Adrenal gland (tissue), 12 donors: ENCODE data around the gene ROBO2. TPM values are rescaled to one million over a fixed set of nuclear protein-coding genes. Genes with fewer than 3 reads are reported as not detected.

Experiments used
- DNase-seq, 7 donors: peaks; one replicate each; pipeline ENCODE4 v3.0.0-alpha.2; 2019 to 2020
- H3K27ac ChIP-seq, 5 donors: fragments of 200-600 bp; sonication (generic) in 4 of 5; 1 replicate in 3 of 5; 2 replicates in 2 of 5; pipeline versions ENCODE4 v1.5.1 to v1.8.0; 2016 to 2020; ENCODE audit warnings: mild to moderate bottlenecking in 1 of 5
- H3K27me3 ChIP-seq: fragments of 200-600 bp; 2 replicates; pipeline ENCODE4 v1.8.0; 2021
- H3K36me3 ChIP-seq, 2 donors: fragments of 200-600 bp; replicated peaks in 1 of 2; 1 replicate in 1 of 2; 2 replicates in 1 of 2; pipeline versions ENCODE4 v1.5.1 to v1.8.0; 2018 to 2022
- H3K4me1 ChIP-seq, 2 donors: fragments of 200-600 bp; replicated peaks in 1 of 2; 1 replicate in 1 of 2; 2 replicates in 1 of 2; pipeline versions ENCODE4 v1.5.1 to v1.8.0; 2018 to 2021
- H3K4me3 ChIP-seq, 4 donors: fragments of 200-600 bp; sonication (generic) in 3 of 4; one replicate each; pipeline ENCODE4 v1.5.1; 2016 to 2018
- H3K9me3 ChIP-seq, 3 donors: fragments of 200-600 bp; sonication (generic) in 1 of 3; replicated peaks in 1 of 3; 1 replicate in 2 of 3; 2 replicates in 1 of 3; pipeline versions ENCODE4 v1.5.1 to v1.8.0; 2016 to 2021
- POLR2A ChIP-seq, 2 donors: fragments of 450-650 bp; IDR thresholded peaks; one replicate each; pipeline ENCODE4 v1.6.1; 2017; ENCODE audit warnings: antibody characterized with exemption in 2 of 2, mild to moderate bottlenecking in 2 of 2, moderate library complexity in 1 of 2
- WGBS, 4 donors: extraction: QIAGEN DNeasy Blood & Tissue Kit in 2 of 4; methylation state at CpG; one replicate each; pipeline versions ENCODE4 v1.1.5 to v1.1.7; 2013 to 2017; 5-methylcytosine and 5-hydroxymethylcytosine counted together
- intact Hi-C, 2 donors: fragments of 100-400 bp; cut with DNase I; formaldehyde crosslinking; loops; one replicate each; pipeline versions ENCODE4 v1.14.1 to v1.15.0; 2022 to 2023
- polyA plus RNA-seq, 3 donors: library from polyadenylated mRNA; stranded (reverse); fragments of 200-250 nt in 2 of 3; fragments of 350-450 nt in 1 of 3; fragmentation: Illumina TruSeq in 1 of 3; extraction: RNeasy Lipid Tissue Mini Kit (QIAGEN cat#74804) in 1 of 3; gene quantifications; one replicate each; pipeline ENCODE4 v1.2.3, GENCODE V29; 2013 to 2014
- total RNA-seq, 9 donors: library from RNA; depleted of rRNA in 4 of 9; stranded (reverse); fragments of >200 nt in 4 of 9; fragments of 120-200 nt in 1 of 9; fragmentation: NEBNext Ultra II Directional in 1 of 9; extraction: Animal tissue kit (Norgen Biotek cat#: 25700) in 1 of 9; gene quantifications; one replicate each; pipeline versions ENCODE4 v1.1.0 to v1.2.4, GENCODE V29; 2013 to 2023
- TF ChIP-seq, protein P1 (sequence below), 6 experiments: fragments of 450-650 bp in 4 of 6; fragments of 200-600 bp in 2 of 6; sonication (generic) in 1 of 6; IDR thresholded peaks; 1 replicate in 5 of 6; 2 replicates in 1 of 6; pipeline versions ENCODE4 v1.5.1 to v1.8.0; 2016 to 2021; ENCODE audit warnings: antibody characterized with exemption in 6 of 6, mild to moderate bottlenecking in 2 of 6, moderate library complexity in 1 of 6
- donor health status: healthy with polysubstance abuse.
- donor health status: Bipolar disorder and iron deficiency.
- donor health status: DM: yes; HTN: yes; CAD: no.
- donor health status: DM: no; HTN: no; CAD: no.
- donor health status: DM: no; HTN: no; CAD: no.
- donor health status: DM: yes; HTN: yes; CAD: no.

ROBO2 gene
- total and polyA plus RNA-seq, 12 donors: 0.30 to 9.9 (median 2.5) TPM; not detected in 1

DNA sequence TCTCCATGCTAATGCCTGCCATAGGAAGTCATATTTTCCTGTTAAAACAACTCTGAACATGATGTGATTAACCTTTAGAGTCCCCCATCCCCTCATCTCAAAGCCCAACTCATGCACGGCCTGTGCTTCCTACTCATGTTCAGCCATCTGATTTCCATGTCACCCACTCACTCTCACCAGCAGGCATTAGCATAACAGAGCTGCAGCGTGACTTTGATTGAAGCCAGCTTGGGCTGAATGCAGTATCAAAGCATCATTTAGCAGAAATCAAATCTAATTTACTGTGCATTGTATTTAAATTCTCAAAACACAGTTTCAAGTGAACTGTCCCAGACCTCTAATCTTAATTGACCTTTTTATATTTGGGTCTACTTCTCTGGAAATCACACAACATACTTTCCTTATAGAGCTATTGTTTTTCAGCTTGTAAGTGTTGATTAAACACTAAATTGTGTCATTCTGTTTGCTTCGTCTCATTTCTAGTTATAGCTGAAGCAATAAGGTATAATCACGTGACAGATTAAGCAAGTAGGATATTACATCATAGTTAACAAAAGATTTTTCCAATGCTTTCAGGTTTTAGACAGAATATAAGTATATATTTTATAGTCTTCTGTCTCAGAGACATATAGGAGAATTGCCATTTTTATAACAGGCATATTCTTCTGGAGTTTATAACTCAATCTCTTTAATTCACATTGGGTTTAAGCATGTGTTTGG, 501.5 kb downstream of the ROBO2 start:
- WGBS, 4 donors: 64 to 75% (median 69%) methylated on average over 4 of the region's 4 CpGs
- TF ChIP-seq POLR2A (IDR thresholded peaks at IDR 0.05): no peak
- TF ChIP-seq, protein P1, sequence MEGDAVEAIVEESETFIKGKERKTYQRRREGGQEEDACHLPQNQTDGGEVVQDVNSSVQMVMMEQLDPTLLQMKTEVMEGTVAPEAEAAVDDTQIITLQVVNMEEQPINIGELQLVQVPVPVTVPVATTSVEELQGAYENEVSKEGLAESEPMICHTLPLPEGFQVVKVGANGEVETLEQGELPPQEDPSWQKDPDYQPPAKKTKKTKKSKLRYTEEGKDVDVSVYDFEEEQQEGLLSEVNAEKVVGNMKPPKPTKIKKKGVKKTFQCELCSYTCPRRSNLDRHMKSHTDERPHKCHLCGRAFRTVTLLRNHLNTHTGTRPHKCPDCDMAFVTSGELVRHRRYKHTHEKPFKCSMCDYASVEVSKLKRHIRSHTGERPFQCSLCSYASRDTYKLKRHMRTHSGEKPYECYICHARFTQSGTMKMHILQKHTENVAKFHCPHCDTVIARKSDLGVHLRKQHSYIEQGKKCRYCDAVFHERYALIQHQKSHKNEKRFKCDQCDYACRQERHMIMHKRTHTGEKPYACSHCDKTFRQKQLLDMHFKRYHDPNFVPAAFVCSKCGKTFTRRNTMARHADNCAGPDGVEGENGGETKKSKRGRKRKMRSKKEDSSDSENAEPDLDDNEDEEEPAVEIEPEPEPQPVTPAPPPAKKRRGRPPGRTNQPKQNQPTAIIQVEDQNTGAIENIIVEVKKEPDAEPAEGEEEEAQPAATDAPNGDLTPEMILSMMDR (IDR thresholded peaks at IDR 0.05): no peak

DNA sequence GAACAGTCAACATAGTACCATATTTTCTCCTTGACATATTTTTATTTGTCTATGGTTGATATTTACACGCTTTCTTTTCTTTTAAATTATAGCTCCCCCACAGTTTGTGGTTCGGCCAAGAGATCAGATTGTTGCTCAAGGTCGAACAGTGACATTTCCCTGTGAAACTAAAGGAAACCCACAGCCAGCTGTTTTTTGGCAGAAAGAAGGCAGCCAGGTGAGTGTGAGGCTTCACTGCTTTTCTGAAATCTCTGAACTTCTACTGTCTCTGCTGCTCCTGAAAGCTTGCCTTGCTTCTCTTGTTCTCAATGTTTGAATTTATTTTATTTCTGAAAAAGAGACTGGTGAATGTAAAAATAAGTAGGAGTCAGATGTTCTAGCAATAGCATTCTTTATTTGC, 506.3 kb downstream of the ROBO2 start:
- Histone ChIP-seq H3K27ac (no peak overlapping the region), H3K9me3 (no peaks in the 10 kb centered on the region), H3K4me1 (no peaks in the 10 kb centered on the region), H3K27me3 (no peaks in the 10 kb centered on the region), H3K36me3 (no peaks in the 10 kb centered on the region), H3K4me3 (no peak overlapping the region)
- DNase-seq: no peak
- intact Hi-C loops: no loop called here
- no peak for TF ChIP-seq POLR2A (IDR thresholded peaks at IDR 0.05)
- TF ChIP-seq, protein P1 (IDR thresholded peaks at IDR 0.05): no peak
- WGBS, 4 donors: 32 to 44% (median 37%) methylated on average over 3 of the region's 3 CpGs

More for the DNA sequence above, 501.5 kb downstream of the ROBO2 start:
- no peaks in the 10 kb centered on the region for H3K9me3 ChIP-seq
- H3K27me3 ChIP-seq: no peaks in the 10 kb centered on the region
- intact Hi-C loops: no loop called here
- H3K27ac ChIP-seq: no peak overlapping the region
- no peak overlapping the region for H3K4me3 ChIP-seq
- peak in 1 of 7 donors; percentile 53 for DNase-seq
- H3K4me1 ChIP-seq: no peaks in the 10 kb centered on the region
- no peaks in the 10 kb centered on the region for H3K36me3 ChIP-seq

DNA sequence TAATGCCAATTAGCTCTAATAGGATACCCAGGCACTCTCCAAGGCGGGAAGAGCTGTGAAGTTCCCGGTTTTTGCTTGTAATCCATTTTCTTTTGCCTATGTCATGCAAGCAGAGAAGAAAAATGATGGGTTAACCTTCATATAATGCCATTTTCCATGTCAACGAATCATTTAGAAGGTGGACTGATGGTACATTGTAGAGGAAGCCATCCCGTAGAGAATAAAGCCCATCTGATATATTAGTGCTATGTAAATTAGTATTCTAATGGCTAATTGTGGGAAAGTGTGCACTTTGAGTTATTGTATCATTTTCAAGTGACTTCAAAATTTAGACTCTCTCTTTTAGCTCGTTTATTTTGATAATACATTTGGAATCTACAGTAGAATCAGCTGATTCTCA, 509.1 kb downstream of the ROBO2 start:
- H3K27ac ChIP-seq: no peak overlapping the region
- H3K4me1 ChIP-seq: no peaks in the 10 kb centered on the region
- DNase-seq: no peak
- no peaks in the 10 kb centered on the region for H3K36me3 ChIP-seq
- H3K27me3 ChIP-seq: no peaks in the 10 kb centered on the region
- H3K9me3 ChIP-seq: no peaks in the 10 kb centered on the region
- intact Hi-C loops: no loop called here
- TF ChIP-seq POLR2A (IDR thresholded peaks at IDR 0.05): no peak
- TF ChIP-seq, protein P1 (IDR thresholded peaks at IDR 0.05): no peak
- 78 to 83% (median 80%) methylated on average over 5 of the region's 5 CpGs for WGBS, 4 donors
- no peak overlapping the region for H3K4me3 ChIP-seq

DNA sequence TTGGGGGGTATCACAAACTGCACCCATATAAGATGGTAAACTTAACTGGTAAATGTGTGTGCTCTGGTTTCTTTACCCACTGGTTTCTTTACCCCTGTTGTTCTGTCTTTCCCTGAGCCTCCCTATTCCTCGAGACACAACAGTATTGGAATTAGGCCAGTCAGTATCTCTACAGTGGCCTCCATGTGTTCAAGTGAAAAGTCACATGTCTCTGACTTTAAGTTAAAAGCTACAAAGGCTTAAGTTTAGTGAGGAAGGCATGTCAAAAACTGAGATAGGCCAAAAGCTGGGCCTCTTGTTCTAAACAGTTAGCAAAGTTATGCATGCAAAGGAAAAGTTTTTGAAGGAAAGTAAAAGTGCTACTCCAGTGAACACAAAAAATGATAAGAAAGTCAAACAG, 513.3 kb downstream of the ROBO2 start:
- Histone ChIP-seq H3K4me1 (no peaks in the 10 kb centered on the region), H3K27me3 (no peaks in the 10 kb centered on the region), H3K27ac (no peak overlapping the region), H3K9me3 (no peaks in the 10 kb centered on the region), H3K4me3 (no peak overlapping the region), H3K36me3 (no peaks in the 10 kb centered on the region)
- no peak for DNase-seq
- intact Hi-C loops: no loop called here
- TF ChIP-seq, protein P1 (IDR thresholded peaks at IDR 0.05): no peak
- no peak for TF ChIP-seq POLR2A (IDR thresholded peaks at IDR 0.05)
- 75 to 93% (median 83%) methylated on average over 1 of the region's 1 CpG for WGBS, 4 donors
